Epithelial cell of proximal tubule (primary cell): ENCODE data around the gene DTX1. TPM values are rescaled to one million over a fixed set of nuclear protein-coding genes. Genes with fewer than 3 reads are reported as not detected.

Experiments
- DNase-seq: peaks from one replicate; pipeline ENCODE4 v3.0.0-alpha.2; 2011; ENCODE audit warnings: low read depth
- H3K4me3 ChIP-seq: 2 replicates; pipeline ENCODE4 v1.5.1; 2011; ENCODE audit warnings: low read depth, mild to moderate bottlenecking, low read length
- total RNA-seq: library from RNA; depleted of rRNA; stranded (reverse); fragments of >200 nt; gene quantifications from 2 replicates; pipeline ENCODE4 v1.2.3, GENCODE V29; 2015
- TF ChIP-seq, protein P1 (sequence below): conservative IDR thresholded peaks from 2 replicates; pipeline ENCODE4 v1.5.1; 2012; ENCODE audit warnings: low read depth, mild to moderate bottlenecking, low read length

The DTX1 gene
- total RNA-seq, 1 donor from 2014 or later, result not detected

DNA sequence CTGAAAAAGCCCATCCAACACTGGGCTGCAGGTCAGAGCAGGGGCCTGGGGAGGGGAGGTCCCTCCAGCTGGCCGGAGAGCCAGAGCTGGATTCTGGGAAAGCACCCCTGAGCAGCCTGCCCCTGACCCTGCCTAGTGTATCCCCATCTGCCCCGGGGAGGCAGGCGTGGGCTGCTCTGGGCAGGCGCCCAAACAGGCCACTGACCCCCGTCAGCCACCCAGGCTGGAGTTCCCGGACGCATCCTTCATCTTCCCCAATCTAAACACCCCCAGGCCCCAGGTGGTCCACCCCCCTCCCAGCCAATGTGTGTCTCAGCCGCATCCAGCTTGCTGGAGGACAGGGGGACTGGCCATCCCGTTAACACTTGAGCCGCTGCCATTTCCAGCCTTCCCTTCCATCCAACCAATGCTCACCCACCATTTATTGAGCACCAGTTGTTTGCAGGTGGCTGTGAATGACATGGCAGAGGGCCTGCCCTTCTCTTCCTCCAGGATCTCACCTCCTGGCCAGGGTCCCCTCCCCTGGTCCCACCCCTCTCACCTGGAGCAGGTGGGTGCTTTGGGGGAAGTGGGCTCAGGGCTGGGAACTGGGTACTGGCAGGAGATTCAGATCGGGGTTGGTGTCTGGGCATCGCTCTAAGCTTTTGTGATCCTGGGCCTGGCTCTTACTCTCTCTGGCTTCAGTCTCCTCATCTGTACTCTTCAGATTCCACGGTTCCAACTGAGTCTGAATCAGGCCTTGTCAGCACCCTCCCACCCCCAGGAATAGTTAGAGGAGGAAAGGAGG lies 743 bp upstream of the DTX1 start:
- TF ChIP-seq, protein P1, sequence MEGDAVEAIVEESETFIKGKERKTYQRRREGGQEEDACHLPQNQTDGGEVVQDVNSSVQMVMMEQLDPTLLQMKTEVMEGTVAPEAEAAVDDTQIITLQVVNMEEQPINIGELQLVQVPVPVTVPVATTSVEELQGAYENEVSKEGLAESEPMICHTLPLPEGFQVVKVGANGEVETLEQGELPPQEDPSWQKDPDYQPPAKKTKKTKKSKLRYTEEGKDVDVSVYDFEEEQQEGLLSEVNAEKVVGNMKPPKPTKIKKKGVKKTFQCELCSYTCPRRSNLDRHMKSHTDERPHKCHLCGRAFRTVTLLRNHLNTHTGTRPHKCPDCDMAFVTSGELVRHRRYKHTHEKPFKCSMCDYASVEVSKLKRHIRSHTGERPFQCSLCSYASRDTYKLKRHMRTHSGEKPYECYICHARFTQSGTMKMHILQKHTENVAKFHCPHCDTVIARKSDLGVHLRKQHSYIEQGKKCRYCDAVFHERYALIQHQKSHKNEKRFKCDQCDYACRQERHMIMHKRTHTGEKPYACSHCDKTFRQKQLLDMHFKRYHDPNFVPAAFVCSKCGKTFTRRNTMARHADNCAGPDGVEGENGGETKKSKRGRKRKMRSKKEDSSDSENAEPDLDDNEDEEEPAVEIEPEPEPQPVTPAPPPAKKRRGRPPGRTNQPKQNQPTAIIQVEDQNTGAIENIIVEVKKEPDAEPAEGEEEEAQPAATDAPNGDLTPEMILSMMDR, result no peak
- DNase-seq, result no peak

DNA sequence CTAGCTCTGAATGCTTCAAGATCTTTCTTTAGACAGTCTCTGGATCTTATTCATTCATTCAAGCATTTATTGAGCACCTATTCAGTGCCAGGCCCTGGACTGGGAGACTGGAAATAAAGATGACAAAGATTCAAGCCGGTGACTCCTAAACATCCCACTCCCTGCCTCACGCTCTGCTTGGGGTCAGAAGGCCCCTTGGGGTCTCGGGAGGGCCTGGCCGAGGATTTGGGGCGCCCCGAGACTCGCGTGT lies 224 bp upstream of the DTX1 start:
- TF ChIP-seq, protein P1, result no peak
- H3K4me3 ChIP-seq, result peak overlapping the region; percentile 35
- DNase-seq, result no peak

More for the DNA sequence above, 743 bp upstream of the DTX1 start:
- H3K4me3 ChIP-seq, result no peak overlapping the region

DNA sequence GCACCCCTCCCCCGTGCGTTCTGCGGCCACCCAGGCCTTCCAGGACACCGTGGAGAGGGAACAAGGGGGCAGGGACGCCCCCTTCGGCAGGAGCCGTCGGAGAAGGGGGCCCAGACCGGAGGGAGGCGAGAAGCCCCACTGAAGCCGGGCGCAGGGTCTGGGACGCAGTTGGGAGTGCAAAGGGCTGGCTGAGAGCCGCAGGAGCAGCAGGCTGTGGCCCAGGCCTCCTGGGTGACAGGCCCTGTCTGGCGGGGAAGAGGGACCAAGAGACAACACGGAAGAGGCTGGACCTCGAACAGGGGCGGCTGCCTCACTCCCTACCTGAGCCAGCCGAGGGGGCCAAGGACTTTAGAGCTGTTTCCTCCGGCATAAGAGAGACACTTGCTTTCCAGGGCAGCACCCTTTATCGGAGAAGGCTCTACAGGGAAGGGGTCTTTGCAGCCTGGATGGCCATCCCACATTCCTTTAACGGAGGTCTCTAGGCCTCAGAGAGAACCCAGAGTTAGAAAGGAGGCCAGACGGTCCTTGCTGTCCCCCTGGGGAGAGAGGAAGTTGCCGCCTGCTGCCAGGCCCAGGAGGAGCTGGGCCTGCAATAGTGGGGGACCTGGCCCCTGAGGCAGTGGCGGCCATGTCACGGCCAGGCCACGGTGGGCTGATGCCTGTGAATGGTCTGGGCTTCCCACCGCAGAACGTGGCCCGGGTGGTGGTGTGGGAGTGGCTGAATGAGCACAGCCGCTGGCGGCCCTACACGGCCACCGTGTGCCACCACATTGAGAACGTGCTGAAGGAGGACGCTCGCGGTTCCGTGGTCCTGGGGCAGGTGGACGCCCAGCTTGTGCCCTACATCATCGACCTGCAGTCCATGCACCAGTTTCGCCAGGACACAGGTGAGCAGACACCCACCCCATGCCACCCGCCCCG lies 1.3 kb downstream of the DTX1 start:
- no peak overlapping the region for H3K4me3 ChIP-seq
- TF ChIP-seq, protein P1, result no peak
- DNase-seq, result no peak

DNA sequence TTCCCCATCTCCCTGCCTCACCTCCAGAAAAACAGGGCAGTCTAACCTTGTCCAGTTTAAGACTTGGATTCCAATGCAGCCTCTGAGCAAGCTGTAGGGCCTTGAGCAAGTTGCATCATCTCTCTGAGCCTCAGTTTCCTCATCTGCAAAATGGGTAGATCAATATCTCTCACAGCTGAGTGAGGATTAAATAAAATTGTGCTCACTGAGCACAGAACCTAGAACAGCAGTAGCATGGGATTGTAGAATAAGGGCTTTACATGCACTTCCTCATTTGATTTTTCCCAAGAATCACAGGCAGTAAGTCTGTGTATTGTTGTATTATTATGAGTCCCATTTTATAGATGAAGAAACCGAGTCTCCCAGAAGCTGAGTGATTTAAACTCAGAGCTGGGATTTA lies 2.0 kb downstream of the DTX1 start:
- no peak for DNase-seq
- TF ChIP-seq, protein P1, result no peak
- H3K4me3 ChIP-seq, result no peak overlapping the region

DNA sequence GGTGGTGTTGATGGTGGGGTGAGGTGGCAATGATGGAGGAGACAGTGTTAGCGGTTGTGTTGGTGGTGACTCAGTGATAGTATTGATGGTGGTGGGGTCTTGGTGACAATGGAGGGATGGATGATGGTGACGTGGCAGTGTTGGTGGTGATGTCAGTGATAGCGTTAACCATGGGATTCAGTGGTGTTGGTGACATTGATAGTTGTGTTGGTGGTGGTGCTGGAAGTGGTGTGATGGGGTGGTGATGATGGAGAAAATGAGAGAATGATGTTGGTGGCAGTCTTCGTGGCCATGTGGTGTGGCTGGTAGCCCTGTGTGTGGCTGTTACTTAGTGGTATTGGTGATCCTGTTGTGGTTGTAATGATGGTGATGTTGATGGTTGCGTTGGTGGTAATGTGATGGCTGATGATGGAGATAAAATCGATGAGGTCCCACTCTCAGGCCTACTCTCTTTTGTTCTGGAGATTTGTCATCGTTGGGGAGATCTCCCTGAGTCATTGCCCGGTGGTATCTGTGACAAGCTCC lies 2.6 kb downstream of the DTX1 start:
- TF ChIP-seq, protein P1, result no peak
- no peak overlapping the region for H3K4me3 ChIP-seq
- no peak for DNase-seq

DNA sequence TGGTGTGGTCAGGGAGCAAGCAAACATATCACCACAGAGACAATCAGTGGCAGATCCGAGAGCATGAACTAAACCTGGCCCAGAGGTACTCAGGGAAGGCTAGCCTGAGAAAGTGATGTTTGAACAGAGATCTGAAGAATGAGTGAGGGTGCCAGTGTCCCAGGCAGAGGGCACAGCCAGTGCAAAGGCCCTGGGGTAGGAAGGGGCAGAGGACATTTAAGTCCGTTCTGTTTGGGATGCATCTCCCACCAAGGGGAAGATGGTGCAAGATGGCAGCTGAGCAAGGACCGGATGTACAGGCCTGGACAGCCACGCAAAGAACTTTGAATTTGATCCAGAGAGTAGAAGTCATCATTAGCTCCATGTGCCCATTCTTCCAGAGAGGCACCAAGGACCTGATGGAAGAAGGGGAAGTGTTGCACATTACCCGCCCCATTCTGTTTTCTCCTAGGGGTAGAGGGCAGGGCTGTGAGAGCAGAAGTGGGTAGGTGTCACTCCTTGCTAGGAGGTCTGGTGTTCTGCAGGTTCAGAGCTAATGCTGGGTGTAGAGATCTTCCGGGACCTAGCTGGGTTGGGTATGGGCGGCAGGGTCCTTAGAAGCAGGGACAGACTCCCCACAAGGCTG lies 3.9 kb downstream of the DTX1 start:
- TF ChIP-seq, protein P1, result no peak
- no peak overlapping the region for H3K4me3 ChIP-seq
- no peak for DNase-seq
